Left renal cortex interstitium (tissue), 4 donors: ENCODE measurements around the gene ADAMTS3. TPM values are rescaled to one million over a fixed set of nuclear protein-coding genes. Genes with fewer than 3 reads are reported as not detected.
"Not testable (repeated sequence)": the region's sequence is repeated elsewhere in the genome, so short reads cannot be mapped to it uniquely, and the experiment has no call there.

Source experiments
- DNase-seq, 4 donors: peaks; one replicate each; pipeline ENCODE4 v3.0.0-alpha.2; 2013; ENCODE audit warnings: low read depth in 4 of 4, low spot score in 2 of 4, missing footprints in 1 of 4
- polyA plus RNA-seq, 4 donors: library from polyadenylated mRNA; unstranded; fragments of 120-200 nt; gene quantifications; one replicate each; pipeline ENCODE4 v1.2.1, GENCODE V29; 2013; ENCODE audit not compliant: insufficient read length in 4 of 4

The ADAMTS3 gene
- polyA plus RNA-seq, 4 donors = 9.1 to 11.9 (median 10.0) TPM

DNA sequence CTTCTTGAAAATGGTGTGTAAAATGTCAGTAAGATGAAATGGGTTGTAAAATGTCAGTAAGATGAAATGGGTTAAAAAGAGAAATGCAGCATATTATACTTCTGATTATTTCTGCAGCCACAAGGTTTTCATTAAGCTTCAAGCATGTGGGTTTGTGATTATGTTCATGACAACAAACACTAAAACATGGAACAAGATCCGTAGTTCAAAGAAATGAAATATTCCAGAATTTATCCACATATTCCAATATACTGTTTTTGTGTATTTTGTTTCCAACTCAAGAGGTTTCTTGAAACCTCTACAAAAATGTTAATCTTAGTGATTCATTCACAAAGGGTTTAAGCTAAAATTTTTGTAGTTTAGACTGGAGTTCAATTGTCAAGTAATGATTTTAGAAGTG is 84.0 kb downstream of the ADAMTS3 start:
- no peak for DNase-seq

DNA sequence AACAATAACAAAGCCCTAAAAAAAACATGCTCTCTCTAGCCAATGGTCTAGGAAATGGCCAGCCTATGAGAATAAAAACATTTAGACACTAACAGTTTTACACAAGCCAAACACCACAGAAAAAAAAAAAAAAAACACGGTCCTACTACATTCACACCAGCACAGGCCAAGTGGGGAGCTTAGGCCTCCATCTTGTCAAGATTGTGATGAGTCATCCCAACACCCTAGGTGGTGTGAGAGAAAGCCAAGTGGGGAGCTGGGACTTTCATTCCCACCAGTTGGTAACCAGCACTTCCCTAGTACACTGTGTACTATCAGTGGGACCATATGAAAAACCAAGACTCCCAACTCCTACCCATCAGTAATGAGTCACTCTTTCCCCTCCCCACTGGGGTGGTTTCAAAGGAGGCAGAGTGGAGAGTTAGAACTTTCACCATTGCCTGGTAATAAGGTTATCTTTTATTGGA is 95.6 kb downstream of the ADAMTS3 start:
- DNase-seq = no peak

DNA sequence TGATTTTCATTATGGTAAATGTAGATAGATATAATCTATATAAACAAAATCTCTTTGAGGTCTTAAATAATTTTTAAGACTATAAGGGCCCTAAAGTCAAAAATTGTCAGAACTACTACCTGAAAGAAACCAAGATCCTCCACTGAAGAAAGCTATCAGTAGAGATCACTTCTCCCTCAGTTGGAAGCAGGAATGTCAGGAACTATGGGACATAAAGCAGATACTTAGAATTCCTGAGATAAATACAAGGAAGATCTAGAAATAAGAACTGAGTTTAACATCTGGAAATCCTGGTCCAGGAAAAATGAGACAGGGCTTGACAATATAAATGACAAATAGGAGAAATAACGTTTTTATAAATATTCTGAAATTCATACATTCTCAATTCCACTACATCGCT is 97.2 kb downstream of the ADAMTS3 start:
- DNase-seq = no peak

DNA sequence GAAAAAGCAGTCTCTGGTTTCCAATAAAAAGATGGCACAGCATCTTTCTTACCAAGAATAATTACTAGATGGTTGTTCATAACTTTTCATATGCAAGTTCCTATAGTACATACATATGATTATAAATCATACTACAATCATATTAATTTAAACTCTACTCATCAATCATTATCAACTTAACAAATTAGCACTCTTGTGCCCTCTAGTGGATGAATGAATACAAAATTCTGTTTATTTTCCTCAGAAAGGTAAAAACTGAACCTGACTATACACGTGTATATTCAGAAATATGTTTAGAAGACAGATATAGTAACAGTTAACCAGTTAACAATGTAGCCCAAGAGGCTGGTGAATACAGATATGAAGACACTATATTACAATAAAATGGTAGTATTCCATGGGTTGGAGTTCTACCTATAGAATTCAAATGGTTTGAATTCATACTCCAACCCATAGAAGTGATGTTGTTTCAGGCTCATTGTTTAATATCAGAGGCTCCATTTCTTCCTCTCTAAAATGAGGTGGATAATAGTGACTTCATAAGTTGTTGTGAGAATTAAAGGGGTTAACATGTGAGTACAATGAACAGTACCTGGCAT is 100.0 kb downstream of the ADAMTS3 start:
- peak in 1 of 4 donors; percentile 4 for DNase-seq

- no peak for DNase-seq
Observed at GRCh38 chr4:72467633-72468032, 101.4 kb downstream of the ADAMTS3 start.

DNA sequence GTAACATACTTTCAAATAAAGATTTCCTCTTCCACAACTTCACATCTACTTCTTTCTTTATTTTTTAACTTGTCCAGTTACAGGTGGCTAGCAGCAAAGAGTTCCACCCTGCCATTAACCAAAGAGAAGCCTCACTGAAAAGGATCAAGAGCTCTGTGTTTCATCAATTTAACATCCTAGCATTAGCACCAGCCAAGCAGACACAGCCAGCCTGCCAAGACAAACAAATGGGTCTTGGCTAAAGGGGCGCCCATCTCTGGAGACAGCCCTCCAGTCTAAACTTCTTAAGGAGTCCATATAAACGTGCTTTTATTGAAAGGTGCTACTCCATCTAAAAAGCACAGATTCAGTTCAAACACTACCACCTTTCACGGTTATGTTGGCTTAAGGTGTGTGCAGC is 105.3 kb downstream of the ADAMTS3 start:
- DNase-seq = no peak

GRCh38 chr4:72457158-72457557 is 111.9 kb downstream of the ADAMTS3 start:
- no peak for DNase-seq

GRCh38 chr4:72451349-72451748 is 117.7 kb downstream of the ADAMTS3 start:
- no peak for DNase-seq

GRCh38 chr4:72449705-72450104 is 119.3 kb downstream of the ADAMTS3 start:
- DNase-seq = no peak

- no peak for DNase-seq
Observed at GRCh38 chr4:72448231-72448630, 120.8 kb downstream of the ADAMTS3 start.

GRCh38 chr4:72446353-72447055 is 122.5 kb downstream of the ADAMTS3 start:
- DNase-seq = no peak

DNA sequence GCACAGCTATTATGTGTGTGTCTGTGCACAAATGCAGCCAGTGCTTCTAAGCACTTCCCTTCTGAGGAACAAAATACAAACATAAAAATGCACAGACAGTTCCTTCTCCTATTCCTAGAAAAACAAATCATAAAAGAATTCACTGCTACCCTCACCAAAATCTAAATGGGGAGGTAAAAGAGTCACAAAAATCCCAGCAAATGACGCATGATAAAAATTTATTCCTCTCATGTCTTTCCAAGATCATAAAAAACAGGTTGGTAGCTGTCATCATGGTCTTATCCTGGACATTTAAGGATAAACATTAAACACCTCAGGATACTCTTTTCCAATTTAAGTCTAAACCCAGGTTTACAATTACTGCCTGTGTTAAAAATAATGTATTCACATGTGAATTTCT is 124.9 kb downstream of the ADAMTS3 start:
- DNase-seq = no peak

DNA sequence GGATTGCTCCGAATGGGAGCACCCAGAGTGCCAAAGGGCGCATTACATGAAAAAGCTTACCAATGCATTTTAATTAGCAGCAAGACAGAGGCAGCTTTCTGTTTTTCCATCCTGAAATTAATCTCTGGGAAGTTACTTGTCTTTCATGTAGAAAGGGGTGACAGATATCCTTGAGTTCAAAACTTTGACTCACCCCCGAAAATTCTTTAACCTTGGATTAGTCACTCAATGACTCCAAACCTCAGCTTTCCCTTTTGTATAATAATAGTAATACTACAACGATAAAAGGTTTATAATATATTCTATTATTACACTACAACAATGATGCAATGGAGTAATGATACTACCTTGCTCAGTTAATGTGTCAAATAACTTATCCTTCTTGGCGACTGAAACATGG is 126.3 kb downstream of the ADAMTS3 start:
- DNase-seq = no peak

DNA sequence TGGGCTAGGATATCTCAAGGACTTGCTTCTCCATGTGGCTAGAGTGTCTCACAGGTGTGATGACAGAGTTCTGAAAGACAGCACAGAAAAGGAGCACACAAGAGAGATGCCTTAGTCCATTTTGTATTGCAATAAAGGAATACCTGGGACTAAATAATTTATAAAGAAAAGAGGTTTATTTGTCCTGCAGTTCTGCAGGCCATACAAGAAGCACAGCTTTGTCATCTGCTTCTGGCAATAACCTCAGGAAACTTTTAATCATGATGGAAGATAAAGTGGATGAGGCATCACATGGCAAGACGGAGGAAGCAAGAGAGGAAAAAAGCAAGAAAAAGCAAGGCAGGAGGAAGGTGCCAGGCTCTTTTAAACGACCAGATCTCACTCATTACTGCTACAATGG is 126.9 kb downstream of the ADAMTS3 start:
- DNase-seq = no peak

GRCh38 chr4:72440386-72440785 is 128.6 kb downstream of the ADAMTS3 start:
- no peak for DNase-seq

GRCh38 chr4:72432975-72433374 is 136.0 kb downstream of the ADAMTS3 start:
- DNase-seq = no peak

GRCh38 chr4:72432282-72432681 is 136.7 kb downstream of the ADAMTS3 start:
- DNase-seq = no peak

DNA sequence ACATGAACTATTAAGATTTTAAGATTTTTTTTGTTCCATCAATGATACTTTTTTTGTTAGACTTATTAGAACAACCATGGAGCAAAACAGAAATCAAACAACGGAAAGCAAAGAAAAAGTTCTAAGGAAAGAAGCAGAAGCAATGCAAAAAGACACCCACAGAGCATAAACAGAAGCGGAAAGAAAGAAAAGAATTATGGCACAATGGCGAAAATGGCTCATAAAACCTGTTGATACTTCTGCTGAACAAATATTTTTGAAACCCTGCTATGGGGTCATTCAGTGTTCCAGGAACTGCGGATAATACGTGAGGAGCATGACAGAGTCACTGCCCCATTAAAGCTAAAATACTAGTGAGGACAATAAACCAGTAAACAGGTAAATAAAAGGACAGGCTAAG is 138.0 kb downstream of the ADAMTS3 start:
- DNase-seq = no peak

DNA sequence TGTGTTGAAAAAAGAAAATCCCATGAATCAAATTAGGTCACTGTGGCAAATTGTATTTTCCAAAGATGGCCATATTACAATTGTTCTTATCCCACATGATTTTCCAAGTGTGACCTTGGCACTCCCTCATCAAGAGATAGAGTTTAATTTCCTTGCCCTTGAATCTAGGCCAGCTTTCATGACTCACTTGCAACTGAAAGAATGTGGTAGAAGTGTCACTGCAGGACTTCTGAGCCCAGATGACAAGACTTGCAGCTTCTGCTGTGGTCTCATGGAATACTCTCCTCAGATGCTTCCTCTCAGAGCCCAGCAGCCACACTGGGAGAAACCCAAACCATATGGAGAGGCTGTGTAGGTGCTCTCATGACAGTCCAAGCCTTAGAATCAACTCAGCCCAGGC is 139.0 kb downstream of the ADAMTS3 start:
- no peak for DNase-seq

DNA sequence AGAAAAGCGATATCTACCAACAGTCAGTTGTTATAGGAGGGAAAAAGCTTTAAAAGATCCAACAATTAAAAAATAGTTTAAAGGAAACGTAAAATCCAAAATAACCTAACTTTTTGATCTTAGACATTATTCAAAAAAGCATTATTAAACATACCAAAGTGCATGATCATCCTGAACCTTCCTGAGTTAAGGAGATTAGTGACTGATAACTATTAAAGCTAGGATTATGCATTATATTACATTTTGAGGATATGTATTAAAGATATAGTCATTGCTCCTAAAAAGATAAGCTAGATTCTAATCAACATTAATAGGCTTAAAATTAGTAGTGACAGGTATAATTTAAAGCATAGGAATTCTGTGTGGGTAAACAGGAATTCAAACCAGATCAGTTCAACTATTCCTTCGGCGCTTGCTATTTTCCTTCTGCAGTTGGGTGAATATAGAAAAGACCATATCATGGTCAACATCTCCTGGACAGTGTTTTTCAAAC is 139.6 kb downstream of the ADAMTS3 start:
- DNase-seq = no peak

DNA sequence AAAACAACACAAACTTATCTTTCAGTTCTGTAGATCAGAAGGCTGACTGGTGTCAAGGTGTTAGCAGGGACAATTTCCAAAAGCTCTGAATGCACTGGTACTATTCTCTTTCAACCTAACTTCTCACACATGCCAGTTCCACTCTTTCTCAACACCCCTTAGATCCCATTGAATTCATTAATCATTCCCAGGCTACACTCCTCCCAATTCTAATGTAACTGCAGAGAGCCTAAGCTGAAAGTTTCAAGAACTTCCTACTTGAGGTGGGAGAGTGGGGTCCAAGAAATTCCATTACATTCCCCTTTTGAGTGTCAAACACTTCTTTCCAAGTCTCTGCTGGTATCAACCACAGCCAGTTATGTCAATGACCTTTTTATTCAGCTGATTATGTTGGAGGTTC is 142.0 kb downstream of the ADAMTS3 start:
- no peak for DNase-seq

GRCh38 chr4:72425908-72426307 is 143.1 kb downstream of the ADAMTS3 start:
- not testable (repeated sequence) for DNase-seq
